Eye (tissue), 1 donor: Measurements from ENCODE around the gene DOCK11.

Source experiments
- DNase-seq: peaks from one replicate; pipeline ENCODE4 v3.0.0-alpha.2; 2015

Gene DOCK11

DNA sequence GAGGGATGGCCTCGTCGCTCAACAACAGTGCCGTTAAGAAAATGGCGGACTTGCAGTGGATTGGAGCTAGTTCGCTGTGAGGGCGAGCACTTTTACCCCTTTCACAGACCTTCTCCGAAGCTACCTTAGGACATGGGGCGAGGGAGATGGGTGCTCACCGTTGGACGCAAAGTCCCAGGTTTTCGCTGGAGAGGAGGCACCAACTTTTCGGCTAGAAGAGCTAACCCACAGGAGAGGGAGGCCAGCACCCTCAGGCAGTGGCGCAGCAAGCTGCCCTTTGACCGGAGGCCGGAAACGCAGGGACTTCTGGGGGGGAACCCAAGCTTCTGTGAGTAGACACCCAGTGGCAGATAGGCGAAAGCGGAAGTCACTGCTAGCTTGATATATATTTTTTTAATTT, 138.7 kb downstream of the DOCK11 start:
- DNase-seq = no peak

- no peak for DNase-seq
Measured at GRCh38 chrX:118637997-118638396, 142.4 kb downstream of the DOCK11 start.

DNA sequence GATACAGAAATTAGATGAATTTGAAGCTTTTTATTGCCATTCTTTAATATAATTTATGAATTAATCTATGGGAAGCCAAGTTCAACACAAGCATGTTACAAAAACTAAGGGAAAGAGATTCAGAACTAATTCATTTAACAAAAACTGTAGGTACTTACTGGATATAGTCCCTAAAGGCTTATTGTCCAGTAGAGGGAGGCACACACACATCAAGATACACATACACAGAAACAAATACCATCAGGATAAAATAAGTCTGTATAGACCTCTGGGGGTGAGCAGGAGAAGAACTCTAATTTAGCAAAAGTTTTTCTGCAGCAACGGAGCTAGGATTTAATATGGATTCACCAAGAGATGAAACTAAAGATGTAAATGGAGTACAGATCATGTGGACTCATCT, 148.8 kb downstream of the DOCK11 start:
- DNase-seq = peak; percentile 5

DNA sequence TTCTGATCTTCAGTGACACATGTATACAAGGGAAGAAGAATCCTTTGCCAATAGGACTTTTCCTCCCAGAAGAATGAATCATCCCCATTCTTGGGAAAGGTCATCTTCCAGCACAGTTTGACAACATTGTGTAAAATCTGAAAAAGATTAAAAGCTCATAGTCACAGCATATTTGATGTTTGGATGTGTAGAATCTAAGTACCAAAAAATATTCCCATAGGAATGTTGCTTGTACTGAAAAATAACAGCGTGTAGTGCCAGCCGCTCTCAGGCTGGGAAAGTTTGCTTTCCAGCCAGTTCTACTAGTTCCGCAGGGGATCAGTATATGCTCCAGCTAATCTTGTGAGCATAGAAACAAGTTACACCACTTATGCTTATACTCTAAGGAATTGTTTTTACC, 157.1 kb downstream of the DOCK11 start:
- DNase-seq = no peak

DNA sequence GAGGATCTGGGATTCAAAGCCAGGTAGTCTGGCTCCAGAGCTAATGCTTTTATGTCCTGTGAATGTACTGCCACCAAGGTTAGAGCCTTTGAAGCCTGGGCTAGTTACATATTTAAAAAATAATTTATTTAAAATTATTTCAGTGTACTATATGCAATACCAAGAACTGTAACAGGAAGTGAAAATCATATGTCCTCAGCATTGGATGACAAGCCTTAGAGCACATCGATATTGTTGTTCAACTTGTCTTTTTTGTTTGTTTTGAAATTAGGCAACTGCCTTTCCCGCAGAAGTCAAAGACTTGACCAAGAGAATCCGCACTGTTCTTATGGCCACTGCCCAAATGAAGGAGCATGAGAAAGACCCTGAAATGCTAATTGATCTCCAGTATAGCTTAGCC, 158.7 kb downstream of the DOCK11 start:
- no peak for DNase-seq

DNA sequence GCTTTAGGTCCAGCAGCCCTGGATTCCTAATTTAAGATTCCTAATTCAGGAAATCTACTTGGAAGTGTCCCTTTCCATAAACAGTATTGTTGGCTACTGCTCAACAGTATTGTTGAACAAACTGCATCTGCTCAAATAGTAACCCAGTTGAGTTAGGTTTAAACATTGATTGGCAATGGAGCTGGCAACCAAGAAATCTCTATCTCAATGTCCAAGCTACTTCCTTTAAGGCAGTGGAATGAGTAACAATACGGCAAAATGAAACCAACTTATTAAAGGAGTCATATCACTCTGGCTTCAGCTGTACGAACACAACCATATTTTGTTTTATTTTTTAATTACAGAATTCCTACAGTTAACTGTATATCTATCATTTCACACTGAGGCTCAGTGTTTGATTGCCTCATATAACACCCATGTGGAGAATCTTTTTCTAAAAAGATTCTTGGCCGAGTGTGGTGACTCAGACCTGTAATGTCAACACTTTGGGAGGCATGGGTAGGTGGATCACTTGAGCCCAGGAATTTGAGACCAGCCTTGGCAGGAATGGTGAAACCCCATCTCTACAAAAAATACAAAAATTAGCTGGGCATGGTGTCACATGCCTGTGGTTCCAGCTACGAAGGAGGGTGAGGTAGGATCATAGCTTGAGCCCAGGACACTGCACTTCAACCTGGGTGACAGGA, 160.1 kb downstream of the DOCK11 start:
- DNase-seq = no peak

DNA sequence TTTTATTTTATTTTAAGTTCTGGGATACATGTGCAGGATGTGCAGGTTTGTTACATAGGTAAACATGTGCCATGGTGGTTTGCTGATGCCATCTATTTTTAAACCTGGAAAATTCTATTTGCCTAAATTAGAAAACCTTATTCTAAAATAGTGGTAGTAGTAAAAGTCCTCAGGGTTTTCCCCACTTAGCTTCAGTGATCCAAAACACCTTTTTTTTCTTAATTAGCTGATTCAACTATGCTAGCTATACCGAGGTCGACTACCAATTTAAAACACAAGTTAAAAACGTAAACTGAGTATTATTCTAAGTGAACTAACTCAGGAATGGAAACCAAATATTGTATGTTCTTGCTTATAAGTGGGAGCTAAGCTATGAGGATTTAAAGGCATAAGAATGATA, 161.8 kb downstream of the DOCK11 start:
- DNase-seq = no peak

- DNase-seq = no peak
Measured at GRCh38 chrX:118660085-118660484, 164.5 kb downstream of the DOCK11 start.

- DNase-seq = no peak
Measured at GRCh38 chrX:118665204-118665603, 169.6 kb downstream of the DOCK11 start.

- no peak for DNase-seq
Measured at GRCh38 chrX:118666521-118666920, 170.9 kb downstream of the DOCK11 start.

DNA sequence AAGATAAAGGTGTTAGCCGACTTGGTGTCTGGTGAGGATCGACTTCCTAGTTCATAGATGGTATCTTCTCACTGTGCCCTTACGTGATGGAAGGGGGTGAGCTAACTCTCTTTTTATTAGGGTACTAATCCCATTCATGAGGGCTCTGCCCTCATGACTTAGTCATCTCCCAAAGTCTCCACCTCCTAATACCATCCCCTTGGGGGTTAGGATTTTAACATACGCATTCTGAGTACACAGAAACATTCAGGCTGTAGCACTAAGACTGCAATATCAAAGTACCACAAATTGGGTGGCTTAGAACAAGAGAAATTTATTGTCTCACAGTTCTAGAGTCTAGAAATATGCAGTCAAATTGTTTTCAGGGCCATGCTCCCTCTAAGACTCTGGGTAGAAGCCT, 173.8 kb downstream of the DOCK11 start:
- no peak for DNase-seq

DNA sequence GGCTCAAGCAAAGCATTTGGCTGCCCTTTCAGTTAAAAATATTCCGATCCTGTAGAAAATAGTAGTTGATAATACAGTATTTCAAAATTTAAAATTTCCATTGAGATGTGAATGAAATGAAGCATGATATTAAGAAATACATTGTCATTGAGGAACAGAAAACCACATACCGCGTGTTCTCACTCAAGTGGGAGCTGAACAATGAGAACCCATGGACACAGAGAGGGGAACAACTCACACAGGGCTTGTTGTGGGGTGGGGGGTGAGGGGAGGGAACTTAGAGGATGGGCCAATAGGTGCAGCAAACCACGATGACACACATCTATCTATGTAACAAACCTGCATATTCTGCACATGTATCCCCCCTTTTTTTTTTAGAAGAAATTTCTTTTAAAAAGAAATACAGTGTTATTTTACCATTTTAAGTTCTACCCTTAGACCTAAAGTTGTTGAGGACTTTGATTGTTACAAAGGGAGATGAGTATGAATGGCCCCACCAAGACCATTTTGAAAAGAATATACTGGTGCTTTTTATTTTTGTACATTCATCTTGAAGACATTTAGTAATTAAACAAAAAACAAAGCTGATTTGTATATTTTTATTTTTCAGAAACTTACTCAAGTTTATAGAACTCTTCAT, 179.8 kb downstream of the DOCK11 start:
- no peak for DNase-seq

- DNase-seq = no peak
Measured at GRCh38 chrX:118675966-118676349, 180.3 kb downstream of the DOCK11 start.

DNA sequence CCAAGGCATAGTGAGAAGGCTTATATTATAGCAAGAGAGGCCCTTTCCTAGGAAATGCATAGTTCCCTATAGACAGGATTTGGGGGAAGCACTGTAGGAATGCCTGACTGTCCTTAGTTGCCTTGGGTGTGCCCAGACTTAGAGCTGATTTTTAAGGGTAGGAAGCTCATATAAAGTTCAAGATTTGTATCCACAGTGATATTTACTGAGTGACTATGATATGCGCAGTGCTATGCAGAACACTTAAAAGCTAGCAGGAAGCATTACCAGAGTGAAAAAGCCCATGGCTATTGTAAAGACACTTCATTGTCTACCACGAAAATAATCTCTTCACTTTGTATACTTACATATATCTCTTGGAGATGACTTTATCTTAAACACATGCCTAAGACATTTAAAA, 181.7 kb downstream of the DOCK11 start:
- no peak for DNase-seq

GRCh38 chrX:118679290-118679689, 183.7 kb downstream of the DOCK11 start:
- no peak for DNase-seq

GRCh38 chrX:118682258-118683014, 186.8 kb downstream of the DOCK11 start:
- DNase-seq = no peak

DNA sequence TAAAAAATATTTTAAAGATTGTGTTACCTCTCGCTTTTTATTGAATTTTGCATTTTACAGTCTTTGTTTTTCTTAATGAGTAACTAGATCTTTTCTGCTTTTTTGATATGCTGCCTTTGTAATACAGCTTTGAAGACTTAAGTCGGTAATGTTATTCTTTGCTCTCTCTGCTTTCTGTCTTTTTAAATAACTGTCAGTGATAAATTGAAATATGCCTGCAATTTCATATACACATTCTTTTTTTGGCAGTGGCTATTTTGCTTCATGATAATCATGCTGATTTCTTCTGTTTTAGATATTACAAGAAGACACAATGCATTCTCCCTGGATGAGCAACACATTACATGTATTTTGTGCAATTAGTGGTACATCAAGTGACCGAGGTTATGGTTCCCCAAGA, 189.8 kb downstream of the DOCK11 start:
- DNase-seq = no peak

GRCh38 chrX:118688935-118689334, 193.3 kb downstream of the DOCK11 start:
- no peak for DNase-seq

DNA sequence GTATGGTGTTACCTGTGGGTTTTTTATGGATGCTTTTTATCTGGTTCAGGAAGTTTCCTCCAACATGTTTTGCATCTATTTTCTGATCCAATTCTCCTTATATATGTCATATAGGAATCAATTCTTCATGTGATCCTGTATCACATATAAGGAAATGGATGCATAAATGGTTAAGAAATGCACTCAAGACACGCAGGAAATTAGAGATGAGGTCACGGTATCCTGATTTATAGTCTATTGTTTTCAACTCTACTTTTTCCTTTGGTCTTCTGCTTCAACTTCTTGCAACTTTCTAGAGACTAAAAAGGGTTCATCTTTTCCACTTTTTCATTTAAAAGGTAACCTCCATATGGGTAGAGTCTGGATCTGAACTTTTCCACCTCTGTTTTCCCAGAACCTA, 198.2 kb downstream of the DOCK11 start:
- no peak for DNase-seq

- DNase-seq = no peak
Measured at GRCh38 chrX:118694638-118695037, 199.0 kb downstream of the DOCK11 start.

DNA sequence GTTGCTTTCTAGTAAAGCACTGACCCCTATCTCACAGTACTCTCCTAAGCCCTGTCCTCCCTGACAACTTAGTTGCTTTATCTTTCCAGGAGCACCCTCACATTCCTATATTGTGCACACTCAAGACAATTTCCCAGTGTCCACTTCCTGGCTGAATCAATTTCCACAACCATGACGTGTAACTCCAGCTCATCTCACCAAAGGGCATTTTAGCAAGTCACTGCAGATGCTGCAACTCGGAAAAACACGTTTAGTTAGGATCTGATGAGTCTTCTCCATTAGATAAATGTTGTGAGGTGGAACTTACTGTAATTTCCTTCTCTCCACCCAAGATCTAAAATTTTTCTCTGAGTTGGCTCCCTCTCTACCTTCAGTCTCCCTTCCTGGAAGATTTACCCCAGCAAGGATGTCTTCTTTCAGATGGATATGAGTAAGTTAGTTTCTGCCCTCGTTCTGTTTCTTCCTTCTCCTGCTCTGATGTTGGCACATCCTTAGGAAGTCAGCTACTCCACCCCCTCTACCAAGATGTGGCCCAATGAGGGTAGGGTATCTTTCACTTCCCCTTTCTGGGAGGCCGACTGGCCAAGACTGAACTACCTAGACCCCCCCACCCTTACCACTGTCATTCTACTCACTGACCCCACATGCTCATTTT, 203.0 kb downstream of the DOCK11 start:
- DNase-seq = no peak

GRCh38 chrX:118702741-118703140, 207.1 kb downstream of the DOCK11 start:
- DNase-seq = no peak

DNA sequence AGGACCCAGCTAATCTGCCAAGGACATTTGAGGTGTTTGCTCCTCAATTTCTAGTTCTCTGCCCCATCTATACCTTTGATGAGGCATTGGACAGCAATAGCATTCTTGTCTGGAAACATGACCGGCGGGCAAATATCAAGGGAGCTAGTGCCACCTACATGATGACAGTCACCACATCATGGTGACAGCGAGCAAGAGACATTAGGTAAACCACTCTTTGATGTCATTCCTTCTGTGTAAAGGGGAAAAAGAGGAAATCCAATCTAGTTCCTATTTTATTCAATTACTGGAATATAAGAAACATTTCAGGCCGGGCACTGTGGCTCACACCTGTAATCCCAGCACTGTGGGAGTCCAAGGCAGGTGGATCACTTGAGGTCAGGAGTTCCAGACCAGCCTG, 211.1 kb downstream of the DOCK11 start:
- DNase-seq = no peak

DNA sequence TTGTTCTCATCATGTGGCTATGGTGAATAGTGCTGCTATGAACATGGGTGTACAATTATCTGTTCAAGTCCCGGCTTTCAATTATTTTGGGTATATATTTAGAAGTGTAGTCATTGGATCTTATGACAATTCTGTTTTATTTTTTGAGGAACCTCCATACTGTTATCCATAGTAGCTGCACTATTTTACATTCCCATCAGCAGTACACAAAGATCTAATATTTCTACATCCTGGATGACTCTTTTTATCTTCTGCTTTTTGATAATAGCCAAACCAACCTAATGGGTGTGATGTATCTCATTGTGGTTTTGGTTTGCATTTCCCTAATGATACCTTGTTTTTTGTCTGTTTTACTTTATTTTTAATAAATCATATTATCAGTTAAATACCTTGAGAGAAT, 218.9 kb downstream of the DOCK11 start:
- no peak for DNase-seq
